NCI-H345 treated with DMSO at 0.1 percent for 48 hours (cell line): ENCODE data around the gene NRP2.

ENCODE experiments used
- DNase-seq: peaks from one replicate; lab custom pipeline; 2025; ENCODE audit not compliant: unreplicated experiment; lab: John Stamatoyannopoulos, UW

NRP2 gene

DNA sequence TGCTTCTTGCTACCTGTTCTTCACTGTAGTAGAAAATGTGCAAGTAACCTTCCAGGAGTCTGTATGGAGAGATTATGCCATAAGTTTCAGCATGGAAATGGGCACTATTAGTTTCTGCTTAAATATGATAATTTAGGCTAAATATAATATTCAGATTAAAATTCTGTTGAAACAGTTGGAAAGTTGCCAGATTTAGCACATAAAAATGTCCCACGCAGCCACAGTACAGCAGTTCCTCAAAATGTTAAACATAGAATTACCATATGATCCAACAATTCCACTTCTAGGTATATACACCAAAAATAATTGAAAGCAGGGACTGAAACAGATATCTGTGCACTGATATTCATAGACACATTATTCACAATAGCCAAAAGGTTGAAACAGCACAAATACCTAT, 121.2 kb downstream of the NRP2 start:
- no peak for DNase-seq

DNA sequence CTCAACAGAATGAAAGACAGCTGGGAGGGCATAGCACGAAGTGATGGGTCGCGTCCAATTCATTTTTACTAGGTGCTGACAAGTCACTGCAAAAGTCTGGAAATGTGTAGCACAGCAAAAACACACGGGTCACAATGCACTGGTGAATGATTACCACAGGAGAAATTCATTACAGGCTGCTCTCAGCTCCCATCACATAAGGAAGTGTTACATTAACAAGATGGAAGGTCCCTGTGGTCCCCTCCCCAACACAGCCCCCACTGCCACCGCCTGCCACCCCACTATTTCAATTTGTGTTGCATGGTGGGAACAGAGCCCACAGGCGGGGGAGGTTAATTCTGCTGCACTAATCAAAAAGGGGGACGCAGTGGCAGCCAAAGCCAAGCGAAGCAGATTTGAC, 122.8 kb downstream of the NRP2 start:
- no peak for DNase-seq

DNA sequence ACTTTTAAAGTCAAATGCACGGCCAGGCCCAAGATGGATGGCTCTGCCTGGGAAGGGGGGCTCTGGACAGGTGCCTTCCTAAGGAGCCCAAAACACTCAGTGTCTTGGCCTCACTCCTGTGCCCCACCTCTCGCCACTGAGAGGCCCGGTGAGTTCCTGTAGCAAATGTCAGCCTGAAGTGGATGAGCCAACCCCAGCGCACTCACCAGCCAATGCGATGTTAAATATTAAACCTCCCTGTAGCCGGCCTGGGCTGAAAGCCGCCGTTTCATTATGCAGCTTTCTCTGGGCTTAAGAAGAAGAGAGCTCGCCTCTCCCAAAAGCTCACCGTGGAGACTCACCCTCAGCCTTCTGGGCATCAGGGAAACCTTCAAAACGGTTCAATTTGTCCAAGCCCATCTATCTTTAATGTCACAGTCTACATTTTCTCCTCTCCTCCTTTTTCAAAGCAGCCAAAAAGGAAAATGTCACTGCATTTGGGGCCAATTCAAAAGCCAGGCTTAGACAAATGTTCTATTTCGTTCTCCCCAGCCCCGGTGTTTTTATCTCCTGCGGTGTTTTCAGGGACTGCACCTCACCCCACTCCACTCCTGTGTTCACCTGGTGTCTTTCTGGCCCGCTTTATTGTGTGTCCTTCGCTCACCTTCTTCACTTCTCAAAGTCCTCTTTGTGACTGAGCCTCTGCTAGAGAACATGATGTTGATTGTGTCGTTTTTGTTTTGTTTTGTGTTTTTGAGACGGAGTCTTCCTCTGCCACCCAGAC, 124.0 kb downstream of the NRP2 start:
- no peak for DNase-seq

DNA sequence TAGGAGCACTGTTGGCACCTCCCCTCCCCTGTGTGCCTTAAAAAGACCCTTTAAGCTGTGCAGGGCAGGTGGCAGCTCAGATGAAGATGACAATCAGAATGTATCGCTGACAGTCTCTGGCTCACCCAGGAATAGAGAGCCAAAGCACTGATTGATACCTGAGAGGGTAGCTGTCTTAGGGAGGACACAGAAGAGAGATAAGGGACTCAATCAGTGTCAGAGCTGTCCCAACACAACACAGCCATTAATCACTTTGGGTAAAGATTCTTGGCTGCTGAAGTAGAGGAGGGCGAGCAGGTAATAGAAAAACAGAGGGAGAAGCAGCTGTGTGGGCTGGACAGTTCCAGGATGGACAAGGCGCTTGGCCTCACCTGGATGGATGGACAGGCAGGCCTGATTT, 124.9 kb downstream of the NRP2 start:
- no peak for DNase-seq

DNA sequence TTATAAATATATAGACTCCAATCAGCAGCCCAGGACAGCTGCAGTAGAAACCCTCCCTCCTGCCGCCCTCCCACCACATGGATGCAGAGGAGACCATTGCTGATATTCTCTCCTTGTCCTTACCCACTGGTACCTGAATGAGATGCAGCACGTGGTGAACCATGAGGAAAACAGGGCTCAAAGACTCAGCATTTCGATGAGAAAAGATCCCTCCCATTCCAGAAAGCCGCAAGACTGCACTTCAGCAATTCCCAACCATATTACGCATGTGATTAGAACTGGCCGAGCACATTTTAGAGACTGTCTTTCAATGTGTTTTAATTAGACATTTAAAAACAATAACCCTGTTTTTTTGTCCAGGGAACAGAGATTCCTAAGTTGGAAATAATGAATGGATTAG, 125.5 kb downstream of the NRP2 start:
- no peak for DNase-seq

DNA sequence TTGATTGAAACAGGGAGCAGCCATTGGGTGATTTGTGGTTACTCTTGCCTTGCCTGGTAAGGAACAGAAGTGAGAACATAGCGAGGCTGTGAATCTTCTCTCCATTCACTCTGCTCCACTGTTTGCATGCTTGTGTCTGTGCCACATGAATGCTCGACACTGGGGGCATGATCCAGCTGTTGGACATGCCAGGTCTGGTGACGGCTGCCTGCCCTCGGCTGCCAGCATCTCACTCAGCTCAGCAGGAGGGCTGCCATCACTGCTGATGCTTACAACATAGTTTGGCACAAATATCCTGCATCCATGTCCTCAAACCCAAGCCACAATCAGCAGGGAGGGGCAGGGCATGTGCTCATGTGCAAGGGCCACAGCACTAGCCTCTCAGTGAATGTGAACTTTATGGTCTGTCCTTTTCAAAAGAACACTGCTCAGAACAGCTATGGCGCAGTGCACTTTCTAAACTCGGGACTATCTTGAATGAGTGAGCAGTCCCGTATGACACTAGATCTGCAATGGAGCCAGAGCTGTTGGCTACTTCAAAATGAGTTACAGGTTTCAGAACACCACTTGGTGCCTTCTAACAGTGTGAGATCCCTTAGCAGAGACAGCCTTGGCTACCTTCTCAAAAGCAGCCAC, 126.3 kb downstream of the NRP2 start:
- DNase-seq = no peak

DNA sequence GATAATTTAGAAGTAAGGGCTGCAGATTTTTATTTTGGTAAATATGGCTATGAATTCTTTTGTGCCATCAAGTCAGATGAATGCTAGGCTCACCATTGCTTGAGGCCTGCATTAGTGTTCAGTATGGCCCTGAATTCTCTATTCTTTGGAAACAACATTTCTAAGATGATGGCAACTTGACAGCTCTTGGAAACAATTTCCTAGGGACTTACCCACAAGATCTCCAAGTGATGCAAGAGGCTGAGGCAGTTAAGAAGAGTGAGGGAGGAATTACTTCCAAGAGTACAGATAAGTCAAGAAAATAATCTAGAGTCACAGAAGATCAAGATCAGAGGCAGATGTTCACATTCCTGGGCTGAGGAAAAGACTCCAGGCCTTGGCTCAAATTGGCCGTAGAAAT, 129.1 kb downstream of the NRP2 start:
- DNase-seq = no peak

DNA sequence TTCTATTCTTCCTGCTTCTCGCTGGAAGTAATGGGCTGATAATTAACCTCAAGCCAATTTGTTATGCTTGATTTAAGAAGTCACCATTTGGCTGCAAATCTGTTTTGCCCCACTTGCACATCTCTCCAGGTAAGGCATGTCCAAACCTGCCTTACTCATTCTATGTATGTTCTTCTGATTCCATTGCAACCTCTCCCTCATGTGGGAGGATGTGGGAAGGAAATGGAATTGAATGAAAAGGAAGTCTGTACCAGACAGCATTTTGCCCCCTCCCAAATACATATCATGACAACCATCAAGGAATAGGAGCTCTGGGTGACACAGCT, 131.7 kb downstream of the NRP2 start:
- no peak for DNase-seq

DNA sequence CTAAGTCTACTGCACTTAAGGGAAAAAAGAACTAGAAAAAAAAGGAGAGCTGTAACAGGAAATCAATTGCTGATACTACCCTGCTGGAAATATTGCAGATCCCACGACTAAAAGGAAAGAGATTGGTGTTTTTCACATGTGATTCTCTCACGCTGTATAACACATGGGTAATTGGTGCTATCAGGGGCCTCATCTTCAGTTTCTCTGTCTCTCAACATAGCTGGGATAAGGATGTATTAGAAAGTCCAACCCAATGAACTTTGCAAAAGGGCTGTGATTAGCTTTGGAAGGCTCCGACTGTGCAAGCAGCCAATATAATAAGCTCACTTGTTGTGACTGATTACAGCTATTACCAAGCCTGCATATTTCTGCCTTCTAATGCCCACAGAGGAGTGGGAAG, 133.4 kb downstream of the NRP2 start:
- DNase-seq = no peak

DNA sequence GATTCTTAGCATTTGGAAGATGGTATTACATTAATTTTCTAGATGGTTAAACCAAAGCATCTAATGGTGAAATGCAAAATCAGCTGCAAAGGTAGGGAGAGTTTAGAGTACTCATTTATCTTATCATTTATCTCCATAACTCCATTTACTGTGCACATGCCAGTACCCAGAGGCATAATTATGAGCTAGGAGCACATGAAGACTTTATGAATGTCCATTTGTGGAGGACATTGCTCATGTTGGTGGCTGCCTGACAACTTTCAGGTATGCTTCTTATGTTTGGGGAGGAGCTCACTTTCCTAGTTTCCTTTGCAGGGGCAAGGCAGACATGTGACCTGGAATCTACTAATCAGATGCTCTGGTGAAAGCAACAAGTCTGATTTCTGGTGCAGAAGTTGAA, 134.0 kb downstream of the NRP2 start:
- DNase-seq = no peak

DNA sequence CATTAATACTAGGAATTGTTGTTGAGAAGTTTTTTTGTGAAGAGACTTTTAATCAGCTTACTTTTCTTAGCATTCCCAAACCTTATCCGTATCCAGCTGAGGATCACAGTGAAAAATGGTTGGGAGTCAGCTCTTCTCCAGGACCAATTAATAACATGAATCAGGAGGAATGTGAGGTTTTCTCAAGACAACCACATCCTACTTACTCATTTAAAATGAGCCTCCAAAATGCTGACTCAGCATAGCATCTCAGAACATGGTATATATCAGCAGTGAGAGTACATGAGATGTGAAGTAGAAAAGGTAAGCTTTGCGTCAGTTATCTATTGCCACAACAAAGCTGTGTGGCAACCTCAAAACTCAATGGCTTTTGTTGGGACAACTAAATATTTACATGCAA, 140.3 kb downstream of the NRP2 start:
- DNase-seq = no peak

DNA sequence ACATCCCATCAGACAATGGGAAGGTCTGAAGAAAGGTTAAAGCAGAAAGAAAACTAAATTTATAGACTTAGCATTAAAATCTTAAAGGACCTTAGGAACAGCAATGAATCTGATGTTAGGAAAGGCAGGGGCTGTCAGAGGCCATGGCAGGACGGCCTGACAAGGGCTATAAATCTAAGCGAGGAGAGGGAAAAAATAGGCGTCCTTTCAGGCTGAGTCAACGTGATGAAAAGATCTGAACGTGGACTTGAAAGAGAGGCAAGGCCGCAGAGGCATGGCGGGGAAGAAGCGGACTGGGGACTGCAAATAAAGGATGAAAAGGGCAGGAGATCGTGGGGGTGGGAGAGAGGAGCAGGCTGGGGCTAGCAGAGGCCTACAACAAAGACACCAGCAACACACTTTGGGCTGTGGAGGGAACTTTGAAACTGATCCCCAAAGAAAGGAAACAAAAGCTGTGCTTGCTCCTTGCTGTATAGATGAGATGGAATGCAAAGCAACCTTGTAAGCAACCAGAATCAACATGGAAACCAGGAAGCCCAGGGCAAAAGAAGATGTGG, 145.6 kb downstream of the NRP2 start:
- no peak for DNase-seq

DNA sequence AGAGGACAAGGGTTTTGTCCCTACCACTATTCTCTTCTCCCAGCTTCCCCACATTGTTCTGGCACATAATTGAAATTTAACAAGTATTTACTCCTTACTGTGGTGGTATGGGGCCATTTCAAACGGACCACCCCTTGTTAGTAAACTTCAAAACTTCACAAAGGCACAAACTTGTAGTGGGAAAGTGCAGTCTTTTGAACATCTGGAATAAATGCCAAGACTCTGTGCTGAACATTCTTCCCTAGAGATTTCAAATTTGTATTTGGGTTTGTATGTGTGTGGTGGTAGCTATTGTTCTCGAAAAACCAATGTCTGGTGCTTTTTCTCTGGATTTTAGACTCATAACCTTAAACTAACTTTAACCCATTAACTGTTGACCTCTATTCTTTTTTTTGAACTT, 151.6 kb downstream of the NRP2 start:
- DNase-seq = no peak

DNA sequence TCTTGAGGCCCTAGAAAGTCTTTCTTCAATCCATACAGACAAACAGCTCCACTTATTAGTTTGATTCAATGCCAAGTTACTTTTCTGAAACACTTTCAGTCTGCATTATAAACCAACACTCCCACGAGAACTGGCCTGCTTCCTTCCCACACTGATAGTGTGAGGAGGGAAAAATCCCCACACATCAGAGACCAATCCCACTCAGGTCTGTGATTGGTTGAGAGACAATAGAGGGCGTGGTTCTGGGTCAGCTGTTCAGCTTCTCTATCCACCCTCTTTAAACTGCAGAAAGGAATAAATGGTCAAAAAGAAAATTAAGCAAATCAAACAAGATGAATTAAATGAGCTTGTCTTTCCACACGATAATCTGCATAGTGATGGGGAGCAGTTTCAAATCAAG, 152.5 kb downstream of the NRP2 start:
- DNase-seq = no peak

DNA sequence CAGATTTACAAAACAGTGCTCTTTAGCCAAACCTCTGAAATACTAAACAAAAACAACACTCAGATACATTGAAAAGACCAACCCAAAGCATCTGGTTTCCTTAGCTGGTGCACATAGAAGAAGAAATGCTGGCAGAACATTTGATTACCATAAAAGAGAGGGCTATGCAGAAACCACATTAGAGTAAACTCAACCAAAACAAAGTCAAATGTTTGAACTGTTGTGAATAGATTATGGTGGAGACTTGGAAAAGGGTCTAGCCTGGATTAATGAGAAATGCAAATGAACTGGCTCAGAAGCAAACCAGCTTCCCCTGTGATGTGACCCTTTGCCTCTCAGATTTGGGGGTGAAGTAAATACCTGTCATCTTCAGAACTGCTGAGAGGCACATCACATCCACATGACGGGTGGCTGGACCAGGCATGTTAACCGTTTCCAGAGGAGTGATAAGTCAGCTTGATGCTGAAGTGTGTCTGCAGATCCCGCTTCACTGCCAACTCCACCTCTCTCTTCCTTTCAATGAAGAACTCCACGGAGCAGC, 153.0 kb downstream of the NRP2 start:
- no peak for DNase-seq

DNA sequence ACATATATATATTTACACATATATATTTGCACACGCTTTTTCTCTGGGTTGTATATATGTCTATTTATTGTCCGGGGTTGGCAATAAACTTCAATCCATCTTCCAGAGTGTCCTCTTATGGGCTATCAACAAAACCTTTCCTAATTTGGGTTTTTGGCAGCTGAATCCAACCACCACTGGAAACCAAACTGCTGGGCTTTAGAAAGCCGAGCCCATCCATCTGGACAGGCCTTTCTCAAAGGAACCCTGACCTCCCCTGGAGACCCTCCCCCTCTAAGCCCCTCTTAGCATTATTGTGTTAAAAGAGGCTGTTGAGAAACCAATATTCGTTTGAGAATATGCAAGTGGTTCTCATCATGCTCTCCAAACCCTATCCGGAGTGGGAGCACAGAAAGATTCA, 153.6 kb downstream of the NRP2 start:
- DNase-seq = no peak

DNA sequence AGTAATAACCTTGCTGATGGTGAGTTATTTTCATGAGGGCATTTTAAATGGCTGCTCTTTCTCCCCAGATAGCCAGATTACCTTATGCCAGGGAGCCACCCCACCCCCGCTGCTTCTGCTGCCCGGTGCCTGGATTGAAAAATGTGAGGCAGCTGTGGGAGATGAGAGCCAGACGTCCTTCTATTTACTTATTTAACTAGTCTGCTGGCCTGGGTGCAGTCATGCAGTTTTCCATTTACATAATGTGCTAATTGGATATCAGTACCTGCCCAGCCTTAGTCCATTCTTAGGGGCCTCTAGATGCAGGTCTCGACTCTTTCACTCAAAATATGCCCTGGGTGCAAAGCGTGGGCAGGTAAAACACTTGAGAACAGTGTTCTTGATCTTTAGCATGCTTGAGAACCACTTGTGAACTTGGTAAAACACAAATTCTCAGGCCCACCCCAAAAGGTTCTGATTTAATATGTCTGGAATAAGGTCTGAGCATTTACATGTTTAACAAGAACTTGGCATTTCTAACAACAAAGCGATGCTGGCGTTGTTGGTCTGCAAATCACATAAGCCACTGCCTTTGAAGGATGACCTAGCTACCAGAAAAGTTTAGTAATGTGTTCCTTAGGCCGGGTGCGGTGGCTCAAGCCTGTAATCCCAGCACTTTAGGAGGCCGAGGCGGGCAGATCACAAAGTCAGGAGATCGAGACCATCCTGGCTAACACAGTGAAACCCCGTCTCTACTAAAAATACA, 154.3 kb downstream of the NRP2 start:
- no peak for DNase-seq

DNA sequence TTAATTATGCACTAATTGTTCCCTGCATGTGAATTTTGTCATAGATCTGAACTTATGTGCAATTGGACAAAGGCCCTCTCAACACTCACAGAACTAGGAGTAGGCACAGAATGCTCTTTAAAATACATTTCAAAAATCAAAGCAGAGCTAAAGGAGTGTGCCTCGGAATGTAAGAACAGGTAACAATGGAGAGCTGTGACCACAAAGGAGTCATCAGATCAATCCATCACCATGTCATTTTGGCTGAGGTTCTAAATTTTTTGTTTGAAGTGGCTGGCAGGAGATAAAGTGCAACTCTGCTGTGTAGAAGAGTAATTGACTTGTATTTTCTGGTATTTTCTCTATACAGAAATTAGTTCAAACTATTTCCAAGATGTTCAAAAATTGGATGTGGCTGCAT, 155.4 kb downstream of the NRP2 start:
- DNase-seq = no peak

DNA sequence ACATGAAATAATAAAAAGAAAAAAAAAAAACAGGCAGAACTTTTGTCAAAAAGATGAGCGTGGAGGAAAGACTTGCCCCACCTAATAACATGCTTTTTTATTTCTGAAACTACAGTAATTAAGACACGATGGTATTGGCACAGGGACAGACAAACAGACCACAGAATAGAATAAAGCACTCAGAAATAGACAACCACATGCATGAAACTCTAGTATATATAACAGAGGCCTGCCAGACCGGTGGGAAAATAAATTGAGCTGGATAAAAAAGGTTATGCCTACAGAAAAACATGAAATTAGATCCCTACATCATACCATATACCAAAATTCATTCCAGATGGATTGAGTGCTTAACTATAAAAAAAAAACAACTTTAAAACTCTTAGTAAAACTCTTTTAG, 163.1 kb downstream of the NRP2 start:
- no peak for DNase-seq
